ENCODE results near the gene TRIM44. TPM values are rescaled to one million over a fixed set of nuclear protein-coding genes. Genes with fewer than 3 reads are reported as not detected.

TRIM44 gene
- total and polyA plus RNA-seq, 4 experiments from 2014 or later, result 34.7 to 53.1 (median 48.7) TPM

GRCh38 chr11:35618497-35619115 lies 44.0 kb upstream of the TRIM44 start:
- ChIA-PET POLR2A (ENCODE audit: partially characterized antibody) (no interaction called here), CTCF (ENCODE audit: partially characterized antibody) (interaction anchor here (1.0 to 1.8 kb wide), 2 partner anchors 12 to 648 kb away, joined by 4 to 8 read pairs; no protein-coding TSS in a partner anchor)
- H3K9me3 Mint-ChIP-seq, result peaks cover 0 to 1% (median 0%) of the 10 kb centered on the region in 8 donors
- peaks cover 0 to 2% of the 10 kb centered on the region in 2 donors for H3K36me3 Mint-ChIP-seq
- peaks cover 43 to 47% of the 10 kb centered on the region in 2 donors for H3K27me3 Mint-ChIP-seq
- H3K27ac ChIP-seq (ENCODE audit: low read depth, low read length), result no peak overlapping the region
- no peak overlapping the region for H3K27ac Mint-ChIP-seq
- H3K4me1 Mint-ChIP-seq, result peaks cover 6 to 29% (median 11%) of the 10 kb centered on the region in 4 donors
- peaks cover 15% of the 10 kb centered on the region for H3K4me1 ChIP-seq (ENCODE audit: insufficient read depth, low read length)
- no peak overlapping the region for H3K4me3 ChIP-seq (ENCODE audit: low read length in 2 of 2)
- no peaks in the 10 kb centered on the region for H3K36me3 ChIP-seq (ENCODE audit: insufficient read depth, low read length)
- no peaks in the 10 kb centered on the region for H3K9me3 ChIP-seq (ENCODE audit: control insufficient read depth in 1 of 2, low read length in 2 of 2)
- intact Hi-C loops (cut with micrococcal nuclease), result loop anchor here (5.0 kb wide), 1 partner anchor 1129 kb away; no protein-coding TSS in a partner anchor
- H3K27me3 ChIP-seq (ENCODE audit: insufficient read depth, low read length), result peaks cover 32% of the 10 kb centered on the region
- peak in 2 of 5 donors; percentile 6 to 9 for DNase-seq
- peak overlapping the region in 2 of 8 donors; percentile 48 to 61 for H3K4me3 Mint-ChIP-seq

GRCh38 chr11:35619116-35619854 lies 43.3 kb upstream of the TRIM44 start:
- H3K4me3 Mint-ChIP-seq, result peak overlapping the region in 6 of 8 donors; percentile 57 to 77 (median 65)
- H3K27ac ChIP-seq (ENCODE audit: low read depth, low read length), result no peak overlapping the region
- POLR2A ChIA-PET (ENCODE audit: partially characterized antibody), result no interaction called here
- peaks cover 46 to 47% of the 10 kb centered on the region in 2 donors for H3K27me3 Mint-ChIP-seq
- H3K9me3 ChIP-seq (ENCODE audit: control insufficient read depth in 1 of 2, low read length in 2 of 2), result no peaks in the 10 kb centered on the region
- no peaks in the 10 kb centered on the region for H3K36me3 ChIP-seq (ENCODE audit: insufficient read depth, low read length)
- CTCF ChIA-PET (ENCODE audit: partially characterized antibody), result interaction anchor here (1.1 to 1.4 kb wide), 3 partner anchors 203 to 874 kb away, joined by 3 to 8 read pairs (median 5); no protein-coding TSS in a partner anchor
- H3K4me1 ChIP-seq (ENCODE audit: insufficient read depth, low read length), result peaks cover 15% of the 10 kb centered on the region
- peak in 2 of 5 donors; percentile 10 to 13 for DNase-seq
- H3K27me3 ChIP-seq (ENCODE audit: insufficient read depth, low read length), result peaks cover 35% of the 10 kb centered on the region
- peaks cover 0 to 2% of the 10 kb centered on the region in 2 donors for H3K36me3 Mint-ChIP-seq
- no peak overlapping the region for H3K4me3 ChIP-seq (ENCODE audit: low read length in 2 of 2)
- peaks cover 6 to 29% (median 11%) of the 10 kb centered on the region in 4 donors for H3K4me1 Mint-ChIP-seq
- intact Hi-C loops (cut with micrococcal nuclease), result loop anchor here (5.0 kb wide), 1 partner anchor 1128 kb away; no protein-coding TSS in a partner anchor
- no peak overlapping the region for H3K27ac Mint-ChIP-seq
- H3K9me3 Mint-ChIP-seq, result peaks cover 0 to 1% (median 0%) of the 10 kb centered on the region in 8 donors

GRCh38 chr11:35619855-35620640 lies 42.5 kb upstream of the TRIM44 start:
- DNase-seq, result no peak
- ChIA-PET POLR2A (ENCODE audit: partially characterized antibody) (no interaction called here), CTCF (ENCODE audit: partially characterized antibody) (interaction anchor here (1.1 to 1.4 kb wide), 3 partner anchors 202 to 873 kb away, joined by 3 to 8 read pairs (median 5); no protein-coding TSS in a partner anchor)
- H3K27ac Mint-ChIP-seq, result no peak overlapping the region
- peaks cover 6 to 29% (median 11%) of the 10 kb centered on the region in 4 donors for H3K4me1 Mint-ChIP-seq
- H3K9me3 Mint-ChIP-seq, result peaks cover 0 to 1% (median 0%) of the 10 kb centered on the region in 8 donors
- Histone ChIP-seq H3K9me3 (ENCODE audit: control insufficient read depth in 1 of 2, low read length in 2 of 2) (no peaks in the 10 kb centered on the region), H3K36me3 (ENCODE audit: insufficient read depth, low read length) (no peaks in the 10 kb centered on the region), H3K4me1 (ENCODE audit: insufficient read depth, low read length) (peaks cover 15% of the 10 kb centered on the region), H3K27ac (ENCODE audit: low read depth, low read length) (no peak overlapping the region), H3K4me3 (ENCODE audit: low read length in 2 of 2) (no peak overlapping the region), H3K27me3 (ENCODE audit: insufficient read depth, low read length) (peaks cover 39% of the 10 kb centered on the region)
- intact Hi-C loops (cut with micrococcal nuclease), result loop anchor here (5.0 kb wide), 1 partner anchor 1127 kb away; no protein-coding TSS in a partner anchor
- peaks cover 0 to 2% of the 10 kb centered on the region in 2 donors for H3K36me3 Mint-ChIP-seq
- H3K27me3 Mint-ChIP-seq, result peaks cover 43 to 45% of the 10 kb centered on the region in 2 donors
- H3K4me3 Mint-ChIP-seq, result peak overlapping the region; percentile 40 to 77 (median 66)

GRCh38 chr11:35620795-35621194 lies 41.8 kb upstream of the TRIM44 start:
- no peaks in the 10 kb centered on the region for H3K9me3 ChIP-seq (ENCODE audit: control insufficient read depth in 1 of 2, low read length in 2 of 2)
- peaks cover 39% of the 10 kb centered on the region for H3K27me3 ChIP-seq (ENCODE audit: insufficient read depth, low read length)
- intact Hi-C loops (cut with micrococcal nuclease), result no loop called here
- peaks cover 0 to 1% (median 0%) of the 10 kb centered on the region in 8 donors for H3K9me3 Mint-ChIP-seq
- peaks cover 0 to 2% of the 10 kb centered on the region in 2 donors for H3K36me3 Mint-ChIP-seq
- H3K36me3 ChIP-seq (ENCODE audit: insufficient read depth, low read length), result no peaks in the 10 kb centered on the region
- no peak overlapping the region for H3K4me3 ChIP-seq (ENCODE audit: low read length in 2 of 2)
- H3K4me1 ChIP-seq (ENCODE audit: insufficient read depth, low read length), result peaks cover 15% of the 10 kb centered on the region
- H3K27me3 Mint-ChIP-seq, result peaks cover 44% of the 10 kb centered on the region in 2 donors
- DNase-seq, result no peak
- H3K27ac Mint-ChIP-seq, result no peak overlapping the region
- H3K4me1 Mint-ChIP-seq, result peaks cover 6 to 29% (median 11%) of the 10 kb centered on the region in 4 donors
- H3K27ac ChIP-seq (ENCODE audit: low read depth, low read length), result no peak overlapping the region
- ChIA-PET CTCF (ENCODE audit: partially characterized antibody) (no interaction called here), POLR2A (ENCODE audit: partially characterized antibody) (no interaction called here)
- H3K4me3 Mint-ChIP-seq, result no peak overlapping the region

GRCh38 chr11:35621620-35622019 lies 41.0 kb upstream of the TRIM44 start:
- peaks cover 6 to 27% (median 11%) of the 10 kb centered on the region in 4 donors for H3K4me1 Mint-ChIP-seq
- peaks cover 0 to 2% of the 10 kb centered on the region in 2 donors for H3K36me3 Mint-ChIP-seq
- H3K9me3 Mint-ChIP-seq, result peaks cover 0 to 1% (median 0%) of the 10 kb centered on the region in 8 donors
- intact Hi-C loops (cut with micrococcal nuclease), result no loop called here
- H3K27ac Mint-ChIP-seq, result no peak overlapping the region
- CTCF ChIA-PET (ENCODE audit: partially characterized antibody), result no interaction called here
- no peak for DNase-seq
- H3K4me3 Mint-ChIP-seq, result no peak overlapping the region
- Histone ChIP-seq H3K4me3 (ENCODE audit: low read length in 2 of 2) (no peak overlapping the region), H3K27me3 (ENCODE audit: insufficient read depth, low read length) (peaks cover 38% of the 10 kb centered on the region), H3K36me3 (ENCODE audit: insufficient read depth, low read length) (no peaks in the 10 kb centered on the region), H3K9me3 (ENCODE audit: control insufficient read depth in 1 of 2, low read length in 2 of 2) (no peaks in the 10 kb centered on the region), H3K4me1 (ENCODE audit: insufficient read depth, low read length) (peaks cover 15% of the 10 kb centered on the region), H3K27ac (ENCODE audit: low read depth, low read length) (no peak overlapping the region)
- peaks cover 44 to 48% of the 10 kb centered on the region in 2 donors for H3K27me3 Mint-ChIP-seq
- POLR2A ChIA-PET (ENCODE audit: partially characterized antibody), result no interaction called here

GRCh38 chr11:35622070-35622469 lies 40.5 kb upstream of the TRIM44 start:
- no peak overlapping the region for H3K4me3 ChIP-seq (ENCODE audit: low read length in 2 of 2)
- ChIA-PET POLR2A (ENCODE audit: partially characterized antibody) (no interaction called here), CTCF (ENCODE audit: partially characterized antibody) (no interaction called here)
- peaks cover 0 to 2% of the 10 kb centered on the region in 2 donors for H3K36me3 Mint-ChIP-seq
- no peaks in the 10 kb centered on the region for H3K9me3 ChIP-seq (ENCODE audit: control insufficient read depth in 1 of 2, low read length in 2 of 2)
- no peak overlapping the region for H3K27ac Mint-ChIP-seq
- peaks cover 6 to 24% (median 11%) of the 10 kb centered on the region in 4 donors for H3K4me1 Mint-ChIP-seq
- peaks cover 0 to 1% (median 0%) of the 10 kb centered on the region in 8 donors for H3K9me3 Mint-ChIP-seq
- peaks cover 15% of the 10 kb centered on the region for H3K4me1 ChIP-seq (ENCODE audit: insufficient read depth, low read length)
- intact Hi-C loops (cut with micrococcal nuclease), result no loop called here
- no peaks in the 10 kb centered on the region for H3K36me3 ChIP-seq (ENCODE audit: insufficient read depth, low read length)
- no peak overlapping the region for H3K4me3 Mint-ChIP-seq
- H3K27ac ChIP-seq (ENCODE audit: low read depth, low read length), result no peak overlapping the region
- no peak for DNase-seq
- peaks cover 36% of the 10 kb centered on the region for H3K27me3 ChIP-seq (ENCODE audit: insufficient read depth, low read length)
- H3K27me3 Mint-ChIP-seq, result peaks cover 41 to 50% of the 10 kb centered on the region in 2 donors
